ENCODE results near the gene TRIM67.

DNA sequence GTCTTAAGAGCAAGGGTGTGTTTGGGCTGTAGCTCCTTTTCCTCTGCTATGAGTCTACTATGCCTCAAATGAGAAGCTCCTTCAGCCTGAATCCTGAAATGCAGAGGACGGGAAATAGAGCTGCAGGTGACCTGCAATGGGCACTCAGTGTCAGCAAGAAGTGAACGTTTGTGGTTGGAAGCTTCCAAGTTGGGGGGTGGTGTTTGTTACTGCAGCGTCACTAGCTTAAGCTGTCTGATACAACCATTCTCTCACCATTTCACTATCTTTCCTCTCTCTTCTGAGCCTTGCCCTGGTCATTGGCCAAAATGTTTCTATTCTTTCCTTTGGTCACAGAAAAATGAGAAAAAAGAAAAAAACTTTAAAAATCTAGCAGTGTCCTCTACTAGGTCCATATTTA lies 19.4 kb downstream of the TRIM67 start:
- TF ChIP-seq POLR2A (IDR thresholded peaks at IDR 0.05) = no peak
- TF ChIP-seq, protein P1, sequence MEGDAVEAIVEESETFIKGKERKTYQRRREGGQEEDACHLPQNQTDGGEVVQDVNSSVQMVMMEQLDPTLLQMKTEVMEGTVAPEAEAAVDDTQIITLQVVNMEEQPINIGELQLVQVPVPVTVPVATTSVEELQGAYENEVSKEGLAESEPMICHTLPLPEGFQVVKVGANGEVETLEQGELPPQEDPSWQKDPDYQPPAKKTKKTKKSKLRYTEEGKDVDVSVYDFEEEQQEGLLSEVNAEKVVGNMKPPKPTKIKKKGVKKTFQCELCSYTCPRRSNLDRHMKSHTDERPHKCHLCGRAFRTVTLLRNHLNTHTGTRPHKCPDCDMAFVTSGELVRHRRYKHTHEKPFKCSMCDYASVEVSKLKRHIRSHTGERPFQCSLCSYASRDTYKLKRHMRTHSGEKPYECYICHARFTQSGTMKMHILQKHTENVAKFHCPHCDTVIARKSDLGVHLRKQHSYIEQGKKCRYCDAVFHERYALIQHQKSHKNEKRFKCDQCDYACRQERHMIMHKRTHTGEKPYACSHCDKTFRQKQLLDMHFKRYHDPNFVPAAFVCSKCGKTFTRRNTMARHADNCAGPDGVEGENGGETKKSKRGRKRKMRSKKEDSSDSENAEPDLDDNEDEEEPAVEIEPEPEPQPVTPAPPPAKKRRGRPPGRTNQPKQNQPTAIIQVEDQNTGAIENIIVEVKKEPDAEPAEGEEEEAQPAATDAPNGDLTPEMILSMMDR (IDR thresholded peaks at IDR 0.05) = no peak
